Thymus (tissue), 11 donors: ENCODE data around the gene ZPR1. TPM values are rescaled to one million over a fixed set of nuclear protein-coding genes. Genes with fewer than 3 reads are reported as not detected.

Experiments used
- DNase-seq, 9 donors: peaks; one replicate each; pipeline ENCODE4 v3.0.0-alpha.2; 2013; ENCODE audit warnings: low spot score in 9 of 9, low read depth in 6 of 9, missing footprints in 1 of 9
- H3K27ac ChIP-seq, 2 donors: one replicate each; pipeline ENCODE4 v1.5.1; 2013; ENCODE audit warnings: control low read depth in 1 of 2, low read depth in 1 of 2, low read length in 1 of 2, mild to moderate bottlenecking in 1 of 2, moderate library complexity in 1 of 2
- H3K27me3 ChIP-seq, 2 donors: one replicate each; pipeline ENCODE4 v1.5.1; 2013; ENCODE audit warnings: low read length in 1 of 2; ENCODE audit not compliant: control insufficient read depth in 2 of 2, insufficient read depth in 1 of 2
- H3K36me3 ChIP-seq, 2 donors: one replicate each; pipeline ENCODE4 v1.5.1; 2013; ENCODE audit warnings: low read length in 1 of 2, mild to moderate bottlenecking in 1 of 2, moderate library complexity in 1 of 2; ENCODE audit not compliant: control insufficient read depth in 2 of 2, insufficient read depth in 2 of 2
- H3K4me1 ChIP-seq, 2 donors: one replicate each; pipeline ENCODE4 v1.5.1; 2013; ENCODE audit warnings: low read length in 2 of 2; ENCODE audit not compliant: control insufficient read depth in 2 of 2, insufficient read depth in 2 of 2
- H3K4me3 ChIP-seq, 2 donors: one replicate each; pipeline ENCODE4 v1.5.1; 2013; ENCODE audit warnings: low read length in 2 of 2, control low read depth in 1 of 2, mild to moderate bottlenecking in 1 of 2
- H3K9me3 ChIP-seq, 2 donors: one replicate each; pipeline ENCODE4 v1.5.1; 2013; ENCODE audit warnings: low read length in 1 of 2, mild to moderate bottlenecking in 1 of 2; ENCODE audit not compliant: control insufficient read depth in 2 of 2, insufficient read depth in 1 of 2
- WGBS: extraction: QIAGEN DNeasy Blood & Tissue Kit; methylation state at CpG from one replicate; pipeline ENCODE4 v1.1.7; 2013; 5-methylcytosine and 5-hydroxymethylcytosine counted together
- polyA plus RNA-seq: library from polyadenylated mRNA; stranded (reverse); fragments of 200-250 nt; gene quantifications from one replicate; pipeline ENCODE4 v1.2.3, GENCODE V29; 2013
- total RNA-seq: library from RNA; stranded (reverse); fragments of 120-200 nt; gene quantifications from one replicate; pipeline ENCODE4 v1.2.4, GENCODE V29; 2013
- donor health status: healthy.

ZPR1 gene
- total and polyA plus RNA-seq, 2 donors = 21.3 to 37.2 TPM

GRCh38 chr11:116790167-116791001 lies 2.6 kb upstream of the ZPR1 start:
- no peak for DNase-seq
- H3K4me3 ChIP-seq = no peak overlapping the region
- WGBS = 95% methylated on average over 53 of the region's 53 CpGs
- H3K36me3 ChIP-seq = peaks cover 9 to 12% of the 10 kb centered on the region in 2 donors
- H3K9me3 ChIP-seq = no peaks in the 10 kb centered on the region
- no peak overlapping the region for H3K27ac ChIP-seq
- H3K4me1 ChIP-seq = peaks cover 15% of the 10 kb centered on the region in 2 donors
- H3K27me3 ChIP-seq = peaks cover 0 to 16% of the 10 kb centered on the region in 2 donors

GRCh38 chr11:116788975-116789374 lies 1.2 kb upstream of the ZPR1 start:
- DNase-seq = no peak
- Histone ChIP-seq H3K27me3 (peaks cover 0 to 16% of the 10 kb centered on the region in 2 donors), H3K36me3 (peaks cover 23 to 26% of the 10 kb centered on the region in 2 donors), H3K27ac (no peak overlapping the region), H3K9me3 (no peaks in the 10 kb centered on the region), H3K4me3 (no peak overlapping the region), H3K4me1 (peaks cover 15% of the 10 kb centered on the region in 2 donors)
- WGBS = 94% methylated on average over 4 of the region's 4 CpGs

DNA sequence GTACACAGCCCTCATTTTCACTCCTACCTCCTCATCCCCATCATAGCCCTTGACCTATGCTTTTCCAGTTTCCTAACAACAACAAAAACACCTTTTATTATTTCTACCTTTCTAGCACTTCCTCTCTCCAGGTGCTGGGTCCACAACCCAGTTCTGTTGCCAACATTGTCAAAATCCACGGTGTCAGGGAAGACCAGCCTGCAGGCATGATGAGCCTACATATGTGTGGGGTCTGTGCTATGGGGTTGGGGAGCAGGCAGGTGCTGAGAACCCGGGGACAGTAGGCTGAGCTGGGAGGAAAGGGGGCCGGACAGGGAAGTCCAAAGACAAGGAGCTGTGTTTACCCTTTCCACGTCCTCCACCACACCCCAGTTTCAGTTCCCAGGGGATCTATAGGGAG lies 711 bp upstream of the ZPR1 start:
- peaks cover 0 to 16% of the 10 kb centered on the region in 2 donors for H3K27me3 ChIP-seq
- no peak overlapping the region for H3K27ac ChIP-seq
- peaks cover 25 to 30% of the 10 kb centered on the region in 2 donors for H3K36me3 ChIP-seq
- no peak for DNase-seq
- WGBS = 84% methylated on average over 4 of the region's 4 CpGs
- H3K4me3 ChIP-seq = peak overlapping the region; percentile 73 to 92
- H3K4me1 ChIP-seq = peaks cover 15% of the 10 kb centered on the region in 2 donors
- no peaks in the 10 kb centered on the region for H3K9me3 ChIP-seq

DNA sequence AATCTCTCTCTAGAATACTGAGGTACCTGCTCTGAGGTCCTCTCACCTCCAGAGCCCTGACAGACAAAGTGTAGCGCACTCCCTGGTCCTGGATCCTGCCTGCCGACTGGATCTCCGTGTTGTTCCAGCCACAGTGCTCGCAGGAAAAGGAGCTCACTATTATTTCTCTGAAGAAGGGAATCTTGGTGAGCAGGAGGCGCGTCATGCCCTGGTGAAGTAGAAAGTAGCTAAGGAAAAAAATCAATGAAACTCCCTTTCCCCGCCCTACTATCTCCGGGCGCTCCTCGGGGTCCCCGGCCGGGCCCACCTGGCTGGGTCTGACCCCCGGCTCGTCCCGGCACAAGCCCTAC lies 412 bp downstream of the ZPR1 start:
- DNase-seq = no peak
- Histone ChIP-seq H3K27me3 (peaks cover 0 to 16% of the 10 kb centered on the region in 2 donors), H3K4me3 (peak overlapping the region; percentile 73 to 92), H3K9me3 (no peaks in the 10 kb centered on the region), H3K27ac (peak overlapping the region in 1 of 2 donors; percentile 78), H3K36me3 (peaks cover 28 to 42% of the 10 kb centered on the region in 2 donors), H3K4me1 (peaks cover 15% of the 10 kb centered on the region in 2 donors)
- WGBS = under 1% methylated on average over 15 of the region's 15 CpGs

GRCh38 chr11:116786966-116787365 lies 857 bp downstream of the ZPR1 start:
- peaks cover 30 to 45% of the 10 kb centered on the region in 2 donors for H3K36me3 ChIP-seq
- DNase-seq = no peak
- H3K4me3 ChIP-seq = peak overlapping the region; percentile 73 to 92
- H3K27ac ChIP-seq = no peak overlapping the region
- H3K27me3 ChIP-seq = peaks cover 0 to 16% of the 10 kb centered on the region in 2 donors
- WGBS = 88% methylated on average over 5 of the region's 5 CpGs
- H3K9me3 ChIP-seq = no peaks in the 10 kb centered on the region
- H3K4me1 ChIP-seq = peaks cover 15% of the 10 kb centered on the region in 2 donors

DNA sequence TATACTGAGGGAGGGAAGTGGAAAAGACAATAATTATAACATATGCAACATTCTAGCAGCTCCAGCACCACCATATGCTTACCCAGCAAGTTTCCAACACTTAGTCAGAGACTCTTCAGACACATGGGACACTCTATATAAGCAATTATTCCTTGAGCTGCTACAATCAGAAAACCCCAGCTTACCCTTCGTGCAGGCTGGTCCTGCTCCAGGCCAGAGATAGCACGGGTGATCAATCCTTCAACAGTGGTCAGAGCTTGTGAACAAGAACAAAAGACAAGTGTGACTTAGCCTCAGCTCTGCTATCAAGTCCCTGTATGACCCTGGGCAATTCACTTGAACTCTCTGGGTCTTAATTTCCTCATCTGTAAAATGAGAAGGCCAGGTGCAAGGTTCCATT lies 1.5 kb downstream of the ZPR1 start:
- peaks cover 12 to 15% of the 10 kb centered on the region in 2 donors for H3K4me1 ChIP-seq
- WGBS = 98% methylated on average over 2 of the region's 2 CpGs
- H3K4me3 ChIP-seq = no peak overlapping the region
- peaks cover 0 to 16% of the 10 kb centered on the region in 2 donors for H3K27me3 ChIP-seq
- H3K9me3 ChIP-seq = no peaks in the 10 kb centered on the region
- H3K27ac ChIP-seq = no peak overlapping the region
- DNase-seq = no peak
- H3K36me3 ChIP-seq = peaks cover 32 to 49% of the 10 kb centered on the region in 2 donors

DNA sequence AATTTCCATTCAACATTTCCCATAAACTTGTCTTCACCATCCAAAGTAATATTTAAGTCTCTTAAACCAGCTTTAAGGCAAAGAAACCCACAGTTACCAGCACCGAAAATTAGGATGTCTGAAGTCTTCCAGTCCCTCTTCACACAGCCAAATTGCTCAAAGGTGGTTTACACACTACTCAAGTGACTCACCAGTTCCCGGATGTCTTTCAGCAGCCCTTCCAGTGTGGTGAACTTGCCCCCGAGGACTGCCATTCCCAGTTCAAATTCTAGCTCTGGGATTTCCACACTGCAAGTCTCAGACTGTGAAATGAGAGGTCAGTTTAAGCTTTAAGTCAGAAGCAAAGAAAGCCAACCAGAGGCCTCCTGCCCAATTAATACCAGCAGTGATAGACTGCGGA lies 5.1 kb downstream of the ZPR1 start:
- H3K4me1 ChIP-seq = peaks cover 3 to 7% of the 10 kb centered on the region in 2 donors
- peaks cover 52 to 79% of the 10 kb centered on the region in 2 donors for H3K36me3 ChIP-seq
- H3K27ac ChIP-seq = no peak overlapping the region
- DNase-seq = no peak
- 97% methylated on average over 4 of the region's 4 CpGs for WGBS
- H3K4me3 ChIP-seq = no peak overlapping the region
- H3K9me3 ChIP-seq = no peaks in the 10 kb centered on the region
- no peaks in the 10 kb centered on the region for H3K27me3 ChIP-seq

DNA sequence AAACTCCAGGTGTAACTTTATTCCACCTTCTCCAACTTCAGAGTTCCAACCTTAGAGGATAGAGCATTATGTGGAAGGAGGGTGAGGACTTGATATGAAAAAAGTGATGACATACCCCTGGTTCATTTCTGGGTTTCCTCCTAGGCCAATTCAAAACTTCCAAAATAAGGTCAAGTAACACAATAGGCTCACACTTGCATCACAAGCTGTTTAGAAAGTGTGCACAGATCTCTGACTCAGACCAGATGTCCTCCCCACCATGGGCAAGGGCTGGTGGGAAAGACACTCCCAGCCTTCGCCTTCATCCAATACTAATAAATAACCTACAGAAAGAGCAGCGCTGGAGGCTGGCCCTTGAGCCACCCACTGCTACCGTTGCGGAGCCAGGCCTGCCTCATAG lies 9.3 kb downstream of the ZPR1 start:
- no peaks in the 10 kb centered on the region for H3K9me3 ChIP-seq
- WGBS = 98% methylated on average over 4 of the region's 4 CpGs
- no peaks in the 10 kb centered on the region for H3K27me3 ChIP-seq
- peaks cover 29 to 58% of the 10 kb centered on the region in 2 donors for H3K36me3 ChIP-seq
- no peak for DNase-seq
- H3K4me3 ChIP-seq = no peak overlapping the region
- no peak overlapping the region for H3K27ac ChIP-seq
- H3K4me1 ChIP-seq = peaks cover 3 to 8% of the 10 kb centered on the region in 2 donors

- Histone ChIP-seq H3K36me3 (peaks cover 25 to 45% of the 10 kb centered on the region in 2 donors), H3K27me3 (no peaks in the 10 kb centered on the region), H3K27ac (no peak overlapping the region), H3K4me3 (no peak overlapping the region), H3K4me1 (peaks cover 5 to 15% of the 10 kb centered on the region in 2 donors), H3K9me3 (no peaks in the 10 kb centered on the region)
- WGBS = 97% methylated on average over 7 of the region's 7 CpGs
- no peak for DNase-seq
Observed at GRCh38 chr11:116777056-116777455, 10.8 kb downstream of the ZPR1 start.
